ENCODE data around the gene TTC1. TPM values are rescaled to one million over a fixed set of nuclear protein-coding genes. Genes with fewer than 3 reads are reported as not detected.
"Not testable (repeated sequence)": the region's sequence is repeated elsewhere in the genome, so short reads cannot be mapped to it uniquely, and the experiment has no call there.

Gene TTC1
- polyA plus RNA-seq, 6 donors from 2014 or later = 85.2 to 153 (median 96.7) TPM

GRCh38 chr5:159975462-159976019 lies 33.4 kb upstream of the TTC1 start:
- Mint-ChIP-seq H3K36me3 (no peaks in the 10 kb centered on the region), H3K27me3 (peaks cover 70 to 80% (median 80%) of the 10 kb centered on the region in 3 donors), H3K4me1 (peaks cover 11 to 17% (median 15%) of the 10 kb centered on the region in 3 donors), H3K9me3 (no peaks in the 10 kb centered on the region), H3K27ac (no peak overlapping the region), H3K4me3 (no peak overlapping the region)
- ATAC-seq (ENCODE audit: low read depth in 2 of 2) (no peak), DNase-seq (no peak)

DNA sequence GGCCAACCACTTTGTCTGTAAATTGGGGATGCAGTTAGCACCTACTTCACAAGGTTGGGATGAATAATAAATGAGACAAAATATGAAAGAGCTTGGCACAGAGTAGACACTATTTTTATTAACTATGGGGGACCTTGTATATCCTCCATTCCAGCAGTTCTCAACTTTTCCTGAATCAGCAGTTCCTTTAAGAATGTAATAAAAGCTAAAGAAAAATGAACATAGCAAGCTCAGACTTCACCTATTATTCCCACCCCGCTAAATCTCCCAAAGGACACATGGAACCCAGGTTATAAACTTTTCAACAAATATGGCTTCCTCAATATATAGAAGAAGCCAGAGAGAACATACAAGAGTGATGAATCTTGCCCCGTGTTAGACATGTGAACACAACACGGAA lies 32.0 kb upstream of the TTC1 start:
- no peaks in the 10 kb centered on the region for H3K9me3 Mint-ChIP-seq
- H3K36me3 Mint-ChIP-seq = no peaks in the 10 kb centered on the region
- no peak overlapping the region for H3K27ac Mint-ChIP-seq
- H3K27me3 Mint-ChIP-seq = peaks cover 67 to 73% (median 72%) of the 10 kb centered on the region in 3 donors
- no peak overlapping the region for H3K4me3 Mint-ChIP-seq
- peaks cover 6 to 10% (median 9%) of the 10 kb centered on the region in 3 donors for H3K4me1 Mint-ChIP-seq
- ATAC-seq (ENCODE audit: low read depth in 2 of 2) (no peak), DNase-seq (no peak)

DNA sequence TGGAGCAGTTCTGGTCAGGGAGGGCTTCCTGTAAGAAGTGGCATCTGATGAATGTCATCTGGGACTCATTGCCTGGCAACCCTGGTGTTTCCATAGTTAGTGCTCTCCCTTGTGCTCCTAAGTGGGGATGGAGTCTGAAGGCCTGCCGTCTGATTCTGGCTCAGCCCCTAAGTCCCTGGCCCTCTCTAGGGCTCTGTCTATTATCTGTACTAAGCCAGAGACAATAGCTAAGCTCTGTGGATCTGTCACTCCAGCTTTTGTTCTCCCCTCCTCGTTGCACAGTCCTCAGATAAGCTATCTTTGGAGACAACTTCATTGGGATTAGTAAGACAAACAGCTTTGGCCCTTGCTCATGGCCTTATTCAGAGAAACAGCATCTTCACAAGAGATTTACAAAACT lies 30.6 kb upstream of the TTC1 start:
- no peak for DNase-seq
- Mint-ChIP-seq H3K27ac (no peak overlapping the region), H3K27me3 (peaks cover 62 to 65% (median 64%) of the 10 kb centered on the region in 3 donors)

DNA sequence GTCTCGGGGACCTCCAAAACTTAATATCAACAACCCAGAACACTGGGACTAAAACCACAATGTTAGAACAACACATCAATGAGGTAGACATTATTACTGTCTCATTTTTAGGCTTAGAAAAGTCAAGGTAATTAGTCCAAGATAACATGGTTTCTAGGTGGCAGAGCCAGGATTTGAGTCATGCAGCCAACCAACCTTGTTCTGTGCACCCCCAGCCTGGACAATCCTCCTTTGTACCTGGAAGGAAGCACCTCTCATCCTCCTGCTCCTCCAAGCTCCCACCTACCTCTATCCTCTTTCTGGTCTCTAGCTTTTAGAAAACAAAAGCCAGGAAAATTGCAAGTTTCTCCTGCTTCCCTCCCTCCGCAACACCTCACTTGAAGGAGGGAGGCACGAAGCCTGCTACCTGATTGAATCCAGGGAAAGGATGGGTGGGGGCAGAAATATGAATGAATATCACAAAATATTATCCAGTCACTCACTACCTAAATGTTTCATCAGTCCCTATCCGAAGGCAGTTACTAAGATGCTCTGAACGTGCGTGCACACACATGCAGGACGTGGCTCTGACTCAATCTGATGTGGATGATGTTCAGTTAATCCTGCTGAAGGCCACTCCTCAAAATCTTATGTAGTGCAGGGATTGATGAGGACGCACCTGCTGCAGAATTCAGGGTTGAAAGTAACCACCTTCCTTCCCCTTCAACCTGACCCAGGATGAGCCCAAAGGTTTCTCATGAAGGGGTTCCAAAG lies 26.3 kb upstream of the TTC1 start:
- H3K36me3 Mint-ChIP-seq = no peaks in the 10 kb centered on the region
- H3K9me3 Mint-ChIP-seq = no peaks in the 10 kb centered on the region
- peaks cover 0 to 4% (median 0%) of the 10 kb centered on the region in 3 donors for H3K4me1 Mint-ChIP-seq
- ATAC-seq (ENCODE audit: low read depth in 2 of 2) = no peak
- H3K4me3 Mint-ChIP-seq = no peak overlapping the region
- no peak overlapping the region for H3K27ac Mint-ChIP-seq
- no peak for DNase-seq
- H3K27me3 Mint-ChIP-seq = peaks cover 32 to 52% (median 46%) of the 10 kb centered on the region in 3 donors

More for the DNA sequence above, 30.6 kb upstream of the TTC1 start:
- Mint-ChIP-seq H3K9me3 (no peaks in the 10 kb centered on the region), H3K4me1 (peaks cover 0 to 3% (median 0%) of the 10 kb centered on the region in 3 donors), H3K36me3 (no peaks in the 10 kb centered on the region), H3K4me3 (no peak overlapping the region)
- ATAC-seq (ENCODE audit: low read depth in 2 of 2) = no peak

GRCh38 chr5:159987031-159987674 lies 21.8 kb upstream of the TTC1 start:
- peaks cover 0 to 3% (median 0%) of the 10 kb centered on the region in 7 donors for H3K9me3 Mint-ChIP-seq
- DNase-seq (peak; percentile 76), ATAC-seq (ENCODE audit: low read depth in 2 of 2) (peak; percentile 88 to 89)
- H3K36me3 Mint-ChIP-seq = peaks cover 0 to 8% of the 10 kb centered on the region in 2 donors
- peaks cover 0 to 8% (median 4%) of the 10 kb centered on the region in 3 donors for H3K4me1 Mint-ChIP-seq
- H3K4me3 Mint-ChIP-seq = peak overlapping the region; percentile 70 to 89 (median 78)
- H3K27ac Mint-ChIP-seq = peak overlapping the region; percentile 39 to 94 (median 67)
- H3K27me3 Mint-ChIP-seq = peaks cover 23 to 32% (median 28%) of the 10 kb centered on the region in 3 donors

GRCh38 chr5:159990506-159990905 lies 18.4 kb upstream of the TTC1 start:
- no peak for ATAC-seq (ENCODE audit: low read depth in 2 of 2)
- H3K27ac Mint-ChIP-seq = no peak overlapping the region
- DNase-seq = no peak
- H3K36me3 Mint-ChIP-seq = peaks cover 0 to 19% of the 10 kb centered on the region in 2 donors
- peaks cover 36 to 44% (median 42%) of the 10 kb centered on the region in 3 donors for H3K27me3 Mint-ChIP-seq
- peaks cover 0 to 15% (median 9%) of the 10 kb centered on the region in 7 donors for H3K9me3 Mint-ChIP-seq
- H3K4me1 Mint-ChIP-seq = peaks cover 0 to 8% (median 4%) of the 10 kb centered on the region in 3 donors
- no peak overlapping the region for H3K4me3 Mint-ChIP-seq

GRCh38 chr5:159992566-159992965 lies 16.4 kb upstream of the TTC1 start:
- Mint-ChIP-seq H3K4me1 (peaks cover 0 to 4% (median 4%) of the 10 kb centered on the region in 3 donors), H3K27me3 (peaks cover 42 to 59% (median 53%) of the 10 kb centered on the region in 3 donors), H3K36me3 (peaks cover 0 to 19% of the 10 kb centered on the region in 2 donors), H3K9me3 (peaks cover 0 to 15% (median 9%) of the 10 kb centered on the region in 7 donors), H3K27ac (no peak overlapping the region), H3K4me3 (no peak overlapping the region)
- no peak for ATAC-seq (ENCODE audit: low read depth in 2 of 2)
- no peak for DNase-seq

DNA sequence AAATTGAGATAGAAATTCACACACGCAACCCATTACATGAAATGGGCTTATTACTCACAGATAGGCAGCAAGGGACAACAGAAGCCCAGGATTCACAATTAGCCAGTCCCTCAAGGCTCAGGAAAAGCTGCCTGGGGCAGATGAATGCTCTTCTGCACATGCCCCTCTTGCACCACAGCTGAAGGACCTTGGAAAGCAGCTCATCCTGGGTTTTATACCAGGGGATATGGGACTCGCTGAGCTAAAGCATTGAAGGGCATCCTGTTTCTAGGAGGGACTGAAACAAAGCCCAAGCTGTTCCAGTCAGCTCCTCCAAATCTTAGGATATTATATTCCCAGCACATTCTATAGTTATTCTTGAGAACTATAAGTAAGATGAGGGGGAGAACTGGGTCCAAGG lies 15.7 kb upstream of the TTC1 start:
- no peak overlapping the region for H3K4me3 Mint-ChIP-seq
- no peak overlapping the region for H3K27ac Mint-ChIP-seq
- H3K36me3 Mint-ChIP-seq = peaks cover 0 to 19% of the 10 kb centered on the region in 2 donors
- ATAC-seq (ENCODE audit: low read depth in 2 of 2) (no peak), DNase-seq (no peak)
- peaks cover 0 to 15% (median 9%) of the 10 kb centered on the region in 7 donors for H3K9me3 Mint-ChIP-seq
- H3K4me1 Mint-ChIP-seq = no peaks in the 10 kb centered on the region
- peaks cover 41 to 61% (median 53%) of the 10 kb centered on the region in 3 donors for H3K27me3 Mint-ChIP-seq

- Mint-ChIP-seq H3K27ac (no peak overlapping the region), H3K4me1 (no peaks in the 10 kb centered on the region), H3K9me3 (peaks cover 0 to 15% (median 9%) of the 10 kb centered on the region in 7 donors), H3K36me3 (peaks cover 0 to 19% of the 10 kb centered on the region in 2 donors), H3K27me3 (peaks cover 47 to 64% (median 53%) of the 10 kb centered on the region in 3 donors), H3K4me3 (no peak overlapping the region)
- ATAC-seq (ENCODE audit: low read depth in 2 of 2) = no peak
- no peak for DNase-seq
Observed at GRCh38 chr5:159995907-159996306, 13.0 kb upstream of the TTC1 start.

DNA sequence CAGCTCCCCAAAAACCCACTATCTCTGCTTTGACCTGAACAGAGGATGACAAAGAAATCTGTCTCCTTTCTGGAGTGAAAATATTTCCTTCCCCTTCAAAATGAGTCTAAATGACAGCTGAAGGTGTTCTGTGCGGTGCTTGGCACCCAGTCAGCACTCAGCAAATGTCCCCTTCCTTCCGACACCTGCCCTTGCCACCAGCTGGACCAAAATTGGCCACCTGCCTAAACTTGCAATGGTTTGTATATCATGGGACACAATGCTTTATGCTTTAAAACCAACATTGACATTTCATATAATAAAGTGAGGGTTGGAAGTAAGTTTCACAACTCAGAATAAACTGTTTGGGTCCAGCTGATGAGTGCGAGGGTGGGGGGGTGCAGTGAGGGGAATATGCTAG lies 7.5 kb upstream of the TTC1 start:
- H3K4me3 Mint-ChIP-seq = no peak overlapping the region
- peaks cover 31 to 44% (median 32%) of the 10 kb centered on the region in 3 donors for H3K27me3 Mint-ChIP-seq
- H3K9me3 Mint-ChIP-seq = no peaks in the 10 kb centered on the region
- no peaks in the 10 kb centered on the region for H3K4me1 Mint-ChIP-seq
- DNase-seq (no peak), ATAC-seq (ENCODE audit: low read depth in 2 of 2) (no peak)
- no peak overlapping the region for H3K27ac Mint-ChIP-seq
- peaks cover 0 to 5% of the 10 kb centered on the region in 2 donors for H3K36me3 Mint-ChIP-seq

DNA sequence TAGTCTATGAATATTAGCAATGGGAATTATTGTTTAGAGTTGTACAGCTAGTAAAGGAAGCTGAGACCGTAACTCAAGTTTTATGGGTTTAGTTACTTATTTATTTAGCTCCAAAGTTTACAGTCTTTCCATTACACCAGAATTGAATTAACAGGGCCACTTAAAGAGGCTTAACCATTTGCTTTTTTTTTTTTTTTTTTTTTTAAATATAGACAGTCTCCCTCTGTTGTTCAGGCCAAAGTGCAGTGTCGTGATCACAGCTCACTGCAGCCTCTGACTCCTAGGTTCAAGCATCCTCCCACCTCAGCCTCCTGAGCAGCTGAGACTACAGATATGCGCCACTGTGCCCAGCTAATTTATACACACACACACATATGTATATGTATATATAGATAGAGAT lies 1.4 kb upstream of the TTC1 start:
- H3K36me3 Mint-ChIP-seq = peaks cover under 1 to 8% of the 10 kb centered on the region in 2 donors
- H3K9me3 Mint-ChIP-seq = no peaks in the 10 kb centered on the region
- peaks cover 7 to 13% (median 9%) of the 10 kb centered on the region in 3 donors for H3K27me3 Mint-ChIP-seq
- peak overlapping the region in 2 of 8 donors; percentile 51 to 96 for H3K4me3 Mint-ChIP-seq
- DNase-seq (no peak), ATAC-seq (ENCODE audit: low read depth in 2 of 2) (no peak)
- H3K4me1 Mint-ChIP-seq = peaks cover 20 to 30% (median 26%) of the 10 kb centered on the region in 3 donors
- H3K27ac Mint-ChIP-seq = peak overlapping the region in 1 of 6 donors; percentile 54

- H3K27me3 Mint-ChIP-seq; H3K9me3 Mint-ChIP-seq; ATAC-seq (ENCODE audit: low read depth in 2 of 2); H3K36me3 Mint-ChIP-seq; DNase-seq: not testable (repeated sequence)
- H3K4me3 Mint-ChIP-seq = peak overlapping the region; percentile 22 to 96 (median 50)
- peak overlapping the region in 5 of 6 donors; percentile 54 to 96 (median 68) for H3K27ac Mint-ChIP-seq
- H3K4me1 Mint-ChIP-seq = peaks cover 20 to 30% (median 26%) of the 10 kb centered on the region in 3 donors
Observed at GRCh38 chr5:160008529-160008876, 436 bp upstream of the TTC1 start.

DNA sequence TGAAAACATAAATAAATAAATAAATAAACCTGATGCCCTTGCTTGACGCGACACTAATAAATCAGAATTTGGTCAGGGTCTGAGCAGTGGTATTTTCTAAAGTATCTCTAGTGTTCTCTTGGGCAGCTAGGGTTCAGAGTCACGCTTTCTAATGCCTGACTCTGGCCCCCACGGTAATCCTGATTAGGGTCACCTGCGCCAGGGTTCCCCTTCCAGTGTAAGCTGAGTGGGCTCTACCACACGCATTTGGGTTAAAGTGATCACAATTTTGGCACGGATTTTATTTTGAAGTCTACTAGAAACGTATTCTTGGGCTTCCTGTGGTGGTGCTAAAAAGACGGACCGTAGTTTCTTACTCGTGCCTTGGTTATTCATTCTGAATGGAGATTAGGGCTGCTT lies 651 bp downstream of the TTC1 start:
- DNase-seq = no peak
- H3K27ac Mint-ChIP-seq = peak overlapping the region; percentile 96 to 99 (median 99)
- H3K36me3 Mint-ChIP-seq = peaks cover 0 to 8% of the 10 kb centered on the region in 2 donors
- H3K4me3 Mint-ChIP-seq = peak overlapping the region; percentile 93 to 100 (median 96)
- H3K9me3 Mint-ChIP-seq = no peaks in the 10 kb centered on the region
- ATAC-seq (ENCODE audit: low read depth in 2 of 2) = no peak
- H3K27me3 Mint-ChIP-seq = peaks cover 0 to 5% (median 0%) of the 10 kb centered on the region in 3 donors
- peaks cover 20 to 30% (median 26%) of the 10 kb centered on the region in 3 donors for H3K4me1 Mint-ChIP-seq

Measured in naive B cell (primary cell).